ENCODE data around the gene CELF2. TPM values are rescaled to one million over a fixed set of nuclear protein-coding genes. Genes with fewer than 3 reads are reported as not detected.
A peak's percentile ranks its signal among the peaks of the same experiment; 100 is the strongest.

CELF2 gene
- polyA plus RNA-seq, 2 donors = 2.2 to 4.0 TPM

DNA sequence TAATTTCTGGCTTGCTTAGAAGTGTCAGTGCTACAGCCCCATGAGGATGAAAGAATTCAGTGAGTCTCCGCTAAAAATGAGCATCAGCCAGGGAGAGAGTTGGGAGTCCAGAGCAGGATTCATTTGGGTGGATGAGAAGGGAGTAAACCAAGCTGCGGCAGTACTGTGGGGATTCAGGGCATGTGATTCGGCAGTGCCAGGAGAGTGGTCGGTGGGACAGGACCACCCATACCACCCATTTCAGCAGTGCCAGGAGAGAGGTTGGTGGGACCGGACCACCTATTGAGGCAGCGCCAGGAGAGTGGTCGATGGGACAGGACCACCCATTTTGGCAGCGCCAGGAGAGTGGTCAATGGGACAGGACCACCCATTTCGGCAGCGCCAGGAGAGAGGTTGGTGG, 144.2 kb downstream of the CELF2 start:
- H3K27me3 ChIP-seq (ENCODE audit: control insufficient read depth in 1 of 2, insufficient read depth in 2 of 2, low read length in 2 of 2) = no peaks in the 10 kb centered on the region
- H3K36me3 ChIP-seq (ENCODE audit: control insufficient read depth in 2 of 2, insufficient read depth in 2 of 2, low read length in 1 of 2) = no peaks in the 10 kb centered on the region
- H3K9me3 ChIP-seq (ENCODE audit: control insufficient read depth in 2 of 2, insufficient read depth in 1 of 2, low read depth in 1 of 2, low read length in 1 of 2) = no peaks in the 10 kb centered on the region
- no peak overlapping the region for H3K4me3 ChIP-seq (ENCODE audit: low read depth in 1 of 2, low read length in 2 of 2)
- WGBS, 2 donors = 96 to 98% methylated on average over 10 of the region's 10 CpGs
- H3K27ac ChIP-seq (ENCODE audit: low read depth in 2 of 2, low read length in 1 of 2) = peak overlapping the region in 1 of 2 donors; percentile 19
- peaks cover 4 to 7% of the 10 kb centered on the region in 2 donors for H3K4me1 ChIP-seq (ENCODE audit: control insufficient read depth in 2 of 2, insufficient read depth in 2 of 2, low read length in 1 of 2)

DNA sequence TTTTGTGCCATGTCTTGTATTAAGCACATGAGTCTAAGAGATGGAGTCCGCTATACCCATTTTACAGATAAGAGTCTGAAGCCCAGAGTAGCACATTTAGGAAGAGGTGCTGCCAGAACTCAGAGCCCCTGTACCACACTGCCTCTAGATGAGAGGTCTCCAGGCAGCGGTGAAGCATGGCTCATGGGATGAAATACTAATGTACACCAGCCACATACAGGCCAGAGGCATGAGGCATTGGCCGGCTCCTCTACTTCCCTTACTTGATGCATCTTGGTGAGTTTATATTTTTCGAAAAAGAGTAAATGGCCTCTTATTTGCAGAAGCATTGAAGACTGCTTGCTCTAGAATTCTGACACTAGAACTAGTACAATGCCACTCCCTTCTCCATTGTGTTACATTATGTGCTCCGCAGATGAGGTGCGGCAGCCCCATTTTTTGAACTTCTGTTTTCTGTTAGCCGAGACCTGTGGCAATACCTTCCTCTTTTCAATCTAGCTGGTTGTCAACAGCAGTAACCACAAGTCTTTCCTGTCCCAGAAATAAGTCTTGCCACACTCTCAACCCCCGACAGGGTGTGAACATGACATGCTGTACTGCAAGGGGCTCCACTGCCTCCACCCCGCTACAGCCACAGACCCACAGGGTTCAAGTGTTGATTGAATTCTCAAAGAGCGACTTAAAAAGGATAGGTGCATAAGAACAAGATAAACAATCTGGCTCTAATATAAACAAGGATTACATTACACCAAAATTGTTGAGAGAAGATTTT, 145.3 kb downstream of the CELF2 start:
- Histone ChIP-seq H3K4me1 (ENCODE audit: control insufficient read depth in 2 of 2, insufficient read depth in 2 of 2, low read length in 1 of 2) (peaks cover 4 to 7% of the 10 kb centered on the region in 2 donors), H3K4me3 (ENCODE audit: low read depth in 1 of 2, low read length in 2 of 2) (no peak overlapping the region), H3K27ac (ENCODE audit: low read depth in 2 of 2, low read length in 1 of 2) (peak overlapping the region; percentile 69 to 79), H3K27me3 (ENCODE audit: control insufficient read depth in 1 of 2, insufficient read depth in 2 of 2, low read length in 2 of 2) (no peaks in the 10 kb centered on the region), H3K36me3 (ENCODE audit: control insufficient read depth in 2 of 2, insufficient read depth in 2 of 2, low read length in 1 of 2) (no peaks in the 10 kb centered on the region), H3K9me3 (ENCODE audit: control insufficient read depth in 2 of 2, insufficient read depth in 1 of 2, low read depth in 1 of 2, low read length in 1 of 2) (no peaks in the 10 kb centered on the region)
- WGBS, 2 donors = 66 to 70% methylated on average over 10 of the region's 10 CpGs

DNA sequence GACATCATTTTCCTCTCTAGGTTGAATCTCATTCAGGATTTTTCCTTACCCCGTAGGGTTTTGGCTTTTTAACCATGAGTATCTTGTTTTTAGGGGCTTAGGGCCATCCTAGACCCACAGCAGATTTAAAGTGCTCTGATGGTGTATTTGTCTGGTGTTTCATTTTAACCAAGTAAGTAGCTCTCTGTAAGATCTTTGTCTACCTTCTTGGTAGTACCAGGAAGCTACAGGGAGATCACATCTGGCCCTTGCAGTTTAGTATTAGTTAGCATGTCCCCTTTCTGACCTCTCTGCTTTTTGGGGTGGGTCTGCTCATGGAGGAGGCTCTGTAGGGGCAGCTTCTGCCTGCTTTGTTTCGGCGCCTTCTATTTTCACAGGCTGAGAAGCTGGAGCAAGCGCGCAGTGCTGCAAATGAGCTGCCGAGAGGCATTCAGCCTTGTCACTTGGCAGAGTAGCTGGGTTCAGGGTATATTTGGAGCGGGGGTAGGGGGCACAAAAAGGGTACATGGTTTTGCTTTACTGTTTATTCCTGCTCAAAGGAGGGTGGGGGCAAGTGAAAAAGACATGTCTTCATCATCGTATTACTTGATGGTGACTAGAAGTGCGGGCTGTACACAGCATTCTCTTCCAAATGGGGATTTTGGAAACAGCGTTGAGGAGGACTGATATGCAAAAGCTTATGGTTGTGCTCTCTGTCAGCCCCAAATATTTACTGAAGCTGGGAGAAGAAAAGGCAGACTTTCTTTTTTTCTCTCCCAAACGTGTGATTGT, 146.3 kb downstream of the CELF2 start:
- 34 to 42% methylated on average over 11 of the region's 11 CpGs for WGBS, 2 donors
- no peaks in the 10 kb centered on the region for H3K9me3 ChIP-seq (ENCODE audit: control insufficient read depth in 2 of 2, insufficient read depth in 1 of 2, low read depth in 1 of 2, low read length in 1 of 2)
- H3K27me3 ChIP-seq (ENCODE audit: control insufficient read depth in 1 of 2, insufficient read depth in 2 of 2, low read length in 2 of 2) = no peaks in the 10 kb centered on the region
- H3K4me1 ChIP-seq (ENCODE audit: control insufficient read depth in 2 of 2, insufficient read depth in 2 of 2, low read length in 1 of 2) = peaks cover 4 to 7% of the 10 kb centered on the region in 2 donors
- H3K4me3 ChIP-seq (ENCODE audit: low read depth in 1 of 2, low read length in 2 of 2) = peak overlapping the region in 1 of 2 donors; percentile 12
- no peaks in the 10 kb centered on the region for H3K36me3 ChIP-seq (ENCODE audit: control insufficient read depth in 2 of 2, insufficient read depth in 2 of 2, low read length in 1 of 2)
- peak overlapping the region; percentile 67 to 84 for H3K27ac ChIP-seq (ENCODE audit: low read depth in 2 of 2, low read length in 1 of 2)

DNA sequence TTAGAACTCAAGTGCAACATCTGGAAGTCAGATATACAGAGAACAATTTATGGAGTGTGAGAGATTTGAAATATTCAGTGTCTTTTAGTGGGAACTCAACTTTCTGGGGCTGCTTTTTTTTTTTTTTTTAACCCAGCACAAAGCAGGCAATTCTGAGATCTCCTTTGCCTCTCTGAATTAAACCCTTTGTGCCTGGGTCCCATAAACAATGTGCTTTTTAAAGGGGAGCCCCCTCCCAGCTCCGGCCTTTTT, 146.8 kb downstream of the CELF2 start:
- WGBS, 2 donors = 0 to 2% methylated on average over 1 of the region's 1 CpG
- Histone ChIP-seq H3K9me3 (ENCODE audit: control insufficient read depth in 2 of 2, insufficient read depth in 1 of 2, low read depth in 1 of 2, low read length in 1 of 2) (no peaks in the 10 kb centered on the region), H3K4me1 (ENCODE audit: control insufficient read depth in 2 of 2, insufficient read depth in 2 of 2, low read length in 1 of 2) (peaks cover 4 to 7% of the 10 kb centered on the region in 2 donors), H3K27me3 (ENCODE audit: control insufficient read depth in 1 of 2, insufficient read depth in 2 of 2, low read length in 2 of 2) (no peaks in the 10 kb centered on the region), H3K27ac (ENCODE audit: low read depth in 2 of 2, low read length in 1 of 2) (peak overlapping the region; percentile 77 to 84), H3K36me3 (ENCODE audit: control insufficient read depth in 2 of 2, insufficient read depth in 2 of 2, low read length in 1 of 2) (no peaks in the 10 kb centered on the region), H3K4me3 (ENCODE audit: low read depth in 1 of 2, low read length in 2 of 2) (peak overlapping the region in 1 of 2 donors; percentile 5)

DNA sequence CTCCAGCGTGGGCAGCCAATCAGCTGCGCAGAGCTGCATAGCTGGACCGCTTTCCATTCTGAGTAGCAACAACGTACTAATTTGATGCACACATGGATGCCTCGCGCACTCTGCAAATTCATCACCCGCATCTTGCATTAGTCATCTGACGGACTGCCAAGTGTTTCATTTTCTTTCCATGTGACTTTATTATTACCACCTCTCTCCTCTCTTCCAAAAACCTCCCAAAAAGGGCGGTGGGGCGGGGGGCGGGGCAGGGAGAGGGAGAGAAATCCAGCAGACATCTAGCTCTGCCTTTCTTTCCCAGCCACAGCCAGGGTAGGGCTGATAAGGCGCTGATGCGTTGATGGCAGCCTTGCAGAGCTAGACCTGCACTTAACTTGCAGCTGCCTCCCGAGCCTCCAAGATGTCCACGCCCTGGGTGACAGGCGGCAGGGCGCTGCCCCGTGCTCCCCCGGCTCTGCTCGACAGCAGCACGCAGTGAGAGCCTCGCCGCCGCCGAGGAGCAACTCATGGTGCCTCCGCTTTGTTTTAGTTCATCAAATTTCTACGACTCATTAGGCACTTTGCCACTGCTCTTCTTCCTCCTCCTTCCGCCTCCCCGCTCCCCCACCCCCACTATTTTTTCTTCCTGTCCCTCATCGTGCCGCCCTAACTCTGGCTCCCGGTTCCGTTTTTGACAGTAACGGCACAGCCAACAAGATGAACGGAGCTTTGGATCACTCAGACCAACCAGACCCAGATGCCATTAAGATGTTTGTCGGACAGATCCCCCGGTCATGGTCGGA, 147.3 kb downstream of the CELF2 start:
- Histone ChIP-seq H3K27me3 (ENCODE audit: control insufficient read depth in 1 of 2, insufficient read depth in 2 of 2, low read length in 2 of 2) (no peaks in the 10 kb centered on the region), H3K9me3 (ENCODE audit: control insufficient read depth in 2 of 2, insufficient read depth in 1 of 2, low read depth in 1 of 2, low read length in 1 of 2) (no peaks in the 10 kb centered on the region), H3K4me1 (ENCODE audit: control insufficient read depth in 2 of 2, insufficient read depth in 2 of 2, low read length in 1 of 2) (peaks cover 4 to 7% of the 10 kb centered on the region in 2 donors), H3K27ac (ENCODE audit: low read depth in 2 of 2, low read length in 1 of 2) (peak overlapping the region; percentile 81 to 84), H3K4me3 (ENCODE audit: low read depth in 1 of 2, low read length in 2 of 2) (peak overlapping the region; percentile 55 to 61), H3K36me3 (ENCODE audit: control insufficient read depth in 2 of 2, insufficient read depth in 2 of 2, low read length in 1 of 2) (no peaks in the 10 kb centered on the region)
- WGBS, 2 donors = 1% methylated on average over 33 to 38 of the region's 38 CpGs

DNA sequence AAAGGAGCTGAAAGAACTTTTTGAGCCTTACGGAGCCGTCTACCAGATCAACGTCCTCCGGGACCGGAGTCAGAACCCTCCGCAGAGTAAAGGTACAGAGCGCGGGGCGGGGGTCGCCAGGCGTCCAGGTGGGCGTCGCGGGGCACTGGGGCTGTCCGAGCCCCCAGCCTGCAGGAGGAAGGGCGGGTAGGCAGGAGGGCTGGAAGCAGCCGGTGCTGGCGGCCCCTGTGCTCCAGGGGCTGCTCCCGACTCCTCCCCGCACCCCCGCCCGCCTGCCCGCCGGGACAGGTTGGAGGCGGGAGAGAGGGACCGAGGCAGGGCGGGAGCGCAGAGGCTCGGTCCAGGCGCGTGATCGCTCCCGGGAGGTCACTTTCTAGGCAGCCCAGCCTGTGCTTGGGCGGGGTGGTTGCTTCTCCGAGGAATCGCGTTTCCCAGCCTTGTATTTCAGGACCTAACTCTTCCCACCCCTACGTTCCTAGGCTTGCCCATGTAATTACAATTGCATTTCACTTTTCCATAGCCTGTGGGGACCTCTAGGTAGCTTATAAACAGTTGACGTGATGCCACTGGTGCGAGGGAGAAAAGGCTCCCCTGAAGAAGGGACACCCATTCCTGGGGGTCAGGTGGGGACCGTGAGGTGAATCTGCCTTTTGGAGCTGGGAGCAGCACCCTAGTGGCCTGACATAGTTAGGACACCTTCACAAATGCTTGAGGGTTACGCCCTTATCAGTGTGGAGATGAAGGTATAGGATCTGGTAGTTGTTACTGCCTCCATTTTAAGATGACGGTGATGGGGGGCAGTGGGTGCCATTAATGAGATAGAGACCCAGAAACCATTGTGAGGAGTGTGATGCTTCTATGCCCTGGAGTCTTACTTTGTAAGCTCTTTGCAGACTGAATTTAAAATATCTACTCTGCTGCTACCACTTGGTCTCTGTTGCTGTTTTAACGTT, 148.2 kb downstream of the CELF2 start:
- no peaks in the 10 kb centered on the region for H3K27me3 ChIP-seq (ENCODE audit: control insufficient read depth in 1 of 2, insufficient read depth in 2 of 2, low read length in 2 of 2)
- H3K9me3 ChIP-seq (ENCODE audit: control insufficient read depth in 2 of 2, insufficient read depth in 1 of 2, low read depth in 1 of 2, low read length in 1 of 2) = no peaks in the 10 kb centered on the region
- peak overlapping the region; percentile 55 to 61 for H3K4me3 ChIP-seq (ENCODE audit: low read depth in 1 of 2, low read length in 2 of 2)
- H3K4me1 ChIP-seq (ENCODE audit: control insufficient read depth in 2 of 2, insufficient read depth in 2 of 2, low read length in 1 of 2) = peaks cover 4 to 7% of the 10 kb centered on the region in 2 donors
- WGBS, 2 donors = 6 to 7% methylated on average over 44 of the region's 44 CpGs
- H3K36me3 ChIP-seq (ENCODE audit: control insufficient read depth in 2 of 2, insufficient read depth in 2 of 2, low read length in 1 of 2) = no peaks in the 10 kb centered on the region
- H3K27ac ChIP-seq (ENCODE audit: low read depth in 2 of 2, low read length in 1 of 2) = peak overlapping the region; percentile 81 to 84

DNA sequence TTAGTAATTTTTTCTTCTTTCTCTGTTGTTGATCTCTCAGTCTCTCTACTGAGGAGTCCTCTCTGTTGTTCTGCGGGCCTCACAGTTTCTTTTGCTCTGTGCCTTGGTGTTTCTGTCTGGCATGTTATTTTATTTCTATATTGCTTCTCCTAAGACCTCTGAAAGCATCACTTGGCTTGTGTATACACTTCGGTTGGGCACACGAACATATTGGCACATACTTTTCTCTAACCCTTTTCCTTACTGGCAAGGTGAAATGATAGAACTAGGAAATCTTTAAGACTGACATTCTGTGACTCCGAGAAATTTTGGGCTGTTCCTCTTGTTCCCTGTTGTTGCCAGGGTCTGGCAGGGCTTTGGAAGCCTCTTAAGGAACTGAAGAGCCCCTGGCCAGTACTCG, 148.9 kb downstream of the CELF2 start:
- Histone ChIP-seq H3K36me3 (ENCODE audit: control insufficient read depth in 2 of 2, insufficient read depth in 2 of 2, low read length in 1 of 2) (no peaks in the 10 kb centered on the region), H3K27ac (ENCODE audit: low read depth in 2 of 2, low read length in 1 of 2) (peak overlapping the region in 1 of 2 donors; percentile 84), H3K27me3 (ENCODE audit: control insufficient read depth in 1 of 2, insufficient read depth in 2 of 2, low read length in 2 of 2) (no peaks in the 10 kb centered on the region), H3K4me3 (ENCODE audit: low read depth in 1 of 2, low read length in 2 of 2) (peak overlapping the region; percentile 4 to 55), H3K9me3 (ENCODE audit: control insufficient read depth in 2 of 2, insufficient read depth in 1 of 2, low read depth in 1 of 2, low read length in 1 of 2) (no peaks in the 10 kb centered on the region), H3K4me1 (ENCODE audit: control insufficient read depth in 2 of 2, insufficient read depth in 2 of 2, low read length in 1 of 2) (peaks cover 4 to 7% of the 10 kb centered on the region in 2 donors)
- 53 to 61% methylated on average over 5 of the region's 5 CpGs for WGBS, 2 donors

DNA sequence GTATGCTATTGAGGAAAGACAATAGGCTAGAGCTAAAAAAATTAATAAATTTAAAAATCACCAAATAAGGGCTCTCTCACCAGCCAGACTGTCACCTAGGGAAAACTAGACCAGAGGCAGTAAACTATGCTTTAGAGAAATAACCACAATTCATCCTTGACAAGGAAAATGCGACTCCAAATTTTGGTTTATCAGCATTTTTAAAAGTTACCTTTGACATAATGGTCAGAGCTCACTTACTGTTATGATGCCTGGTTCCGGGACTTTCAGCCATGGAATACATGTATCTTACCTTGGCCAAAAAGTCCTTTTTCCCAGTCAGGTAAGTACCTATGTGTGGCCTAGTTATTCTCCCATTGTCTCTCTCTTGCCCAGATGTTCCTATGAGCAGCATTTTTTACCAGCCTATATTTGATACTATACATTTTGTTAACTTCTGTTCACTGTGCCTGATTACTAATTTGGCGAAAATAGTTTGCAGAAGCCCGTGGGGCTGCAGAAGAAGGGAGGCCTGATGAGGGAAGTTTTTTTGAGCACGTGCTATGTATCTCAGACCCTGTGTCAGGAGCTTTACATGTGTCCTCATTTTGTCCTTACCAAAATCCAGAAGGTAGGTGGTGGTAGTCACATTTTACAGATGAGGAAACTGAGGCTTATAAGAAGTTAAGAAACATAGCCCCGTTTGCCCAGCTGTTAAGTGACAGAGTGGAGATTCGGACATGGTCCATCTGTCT, 149.7 kb downstream of the CELF2 start:
- peak overlapping the region in 1 of 2 donors; percentile 27 for H3K27ac ChIP-seq (ENCODE audit: low read depth in 2 of 2, low read length in 1 of 2)
- H3K36me3 ChIP-seq (ENCODE audit: control insufficient read depth in 2 of 2, insufficient read depth in 2 of 2, low read length in 1 of 2) = no peaks in the 10 kb centered on the region
- no peaks in the 10 kb centered on the region for H3K27me3 ChIP-seq (ENCODE audit: control insufficient read depth in 1 of 2, insufficient read depth in 2 of 2, low read length in 2 of 2)
- H3K4me1 ChIP-seq (ENCODE audit: control insufficient read depth in 2 of 2, insufficient read depth in 2 of 2, low read length in 1 of 2) = peaks cover 2% of the 10 kb centered on the region in 2 donors
- no peaks in the 10 kb centered on the region for H3K9me3 ChIP-seq (ENCODE audit: control insufficient read depth in 2 of 2, insufficient read depth in 1 of 2, low read depth in 1 of 2, low read length in 1 of 2)
- WGBS, 2 donors = 68 to 69% methylated on average over 7 of the region's 7 CpGs
- peak overlapping the region in 1 of 2 donors; percentile 55 for H3K4me3 ChIP-seq (ENCODE audit: low read depth in 1 of 2, low read length in 2 of 2)
